H9 (cell line): ENCODE measurements around the gene RIPK4. TPM values are rescaled to one million over a fixed set of nuclear protein-coding genes. Genes with fewer than 3 reads are reported as not detected.

Experiments used
- DNase-seq: peaks from one replicate; pipeline ENCODE4 v3.0.0-alpha.2; 2017
- H2AFZ ChIP-seq: one replicate; pipeline ENCODE4 v1.6.1; 2013; ENCODE audit warnings: mild to moderate bottlenecking, low read length, control low read depth, moderate library complexity
- H2AK5ac ChIP-seq: 2 replicates; pipeline ENCODE4 v1.6.1; 2013; ENCODE audit warnings: low read length, control low read depth, mixed read lengths; ENCODE audit not compliant: insufficient read length
- H2BK120ac ChIP-seq: one replicate; pipeline ENCODE4 v1.6.1; 2013; ENCODE audit warnings: low read depth, mild to moderate bottlenecking, low read length, control low read depth, inconsistent platforms; ENCODE audit not compliant: poor library complexity, severe bottlenecking
- H2BK12ac ChIP-seq: 2 replicates; pipeline ENCODE4 v1.6.1; 2013; ENCODE audit warnings: low read length, control low read depth, mixed read lengths, low read depth; ENCODE audit not compliant: insufficient read length
- H2BK15ac ChIP-seq: 2 replicates; pipeline ENCODE4 v1.6.1; 2013; ENCODE audit warnings: low read depth, low read length, control low read depth
- H2BK20ac ChIP-seq: one replicate; pipeline ENCODE4 v1.6.1; 2013; ENCODE audit warnings: low read depth, mild to moderate bottlenecking, low read length, control low read depth, inconsistent platforms; ENCODE audit not compliant: poor library complexity, severe bottlenecking
- H2BK5ac ChIP-seq: 2 replicates; pipeline ENCODE4 v1.6.1; 2013; ENCODE audit warnings: low read length, control low read depth, mixed read lengths; ENCODE audit not compliant: insufficient read length
- H3K14ac ChIP-seq: 2 replicates; pipeline ENCODE4 v1.6.1; 2013; ENCODE audit warnings: low read length, control low read depth; ENCODE audit not compliant: insufficient read depth
- H3K18ac ChIP-seq: 2 replicates; pipeline ENCODE4 v1.6.1; 2013; ENCODE audit warnings: low read depth, mild to moderate bottlenecking, mixed read lengths, low read length, control low read depth; ENCODE audit not compliant: insufficient read length
- H3K23ac ChIP-seq: 2 replicates; pipeline ENCODE4 v1.6.1; 2013; ENCODE audit warnings: low read length, control low read depth, mixed read lengths, low read depth; ENCODE audit not compliant: insufficient read length
- H3K23me2 ChIP-seq: 2 replicates; pipeline ENCODE4 v1.6.1; 2013; ENCODE audit warnings: low read depth, mild to moderate bottlenecking, mixed read lengths, low read length, control low read depth; ENCODE audit not compliant: insufficient read length, poor library complexity, severe bottlenecking
- H3K27ac ChIP-seq: 2 replicates; pipeline ENCODE4 v1.5.1; 2013; ENCODE audit warnings: low read length, control low read depth, mixed read lengths, low read depth; ENCODE audit not compliant: insufficient read length
- H3K27me3 ChIP-seq: 2 replicates; pipeline ENCODE4 v1.6.1; 2013; ENCODE audit warnings: low read length, control low read depth, inconsistent platforms; ENCODE audit not compliant: insufficient read depth
- H3K4ac ChIP-seq: 2 replicates; pipeline ENCODE4 v1.6.1; 2013; ENCODE audit warnings: low read depth, mild to moderate bottlenecking, control low read depth, inconsistent platforms, low read length, moderate library complexity
- H3K4me1 ChIP-seq: 2 replicates; pipeline ENCODE4 v1.6.1; 2013; ENCODE audit warnings: low read length, control low read depth, inconsistent platforms; ENCODE audit not compliant: insufficient read depth
- H3K4me2 ChIP-seq: 2 replicates; pipeline ENCODE4 v1.6.1; 2013; ENCODE audit warnings: low read length, control low read depth, mixed read lengths; ENCODE audit not compliant: insufficient read length, insufficient read depth
- H3K56ac ChIP-seq: 2 replicates; pipeline ENCODE4 v1.6.1; 2013; ENCODE audit warnings: low read depth, mild to moderate bottlenecking, mixed read lengths, low read length, control low read depth; ENCODE audit not compliant: insufficient read length
- H3K79me1 ChIP-seq: 2 replicates; pipeline ENCODE4 v1.6.1; 2013; ENCODE audit warnings: low read depth, mild to moderate bottlenecking, moderate library complexity, low read length, control low read depth, inconsistent platforms; ENCODE audit not compliant: insufficient read depth, poor library complexity, severe bottlenecking
- H3K79me2 ChIP-seq: 2 replicates; pipeline ENCODE4 v1.6.1; 2013; ENCODE audit warnings: low read length, control low read depth, inconsistent platforms; ENCODE audit not compliant: insufficient read depth
- H3K9ac ChIP-seq: 2 replicates; pipeline ENCODE4 v1.6.1; 2013; ENCODE audit warnings: low read length, control low read depth, mixed read lengths; ENCODE audit not compliant: insufficient read length; ENCODE audit errors: extremely low read depth
- H3K9me3 ChIP-seq: one replicate; pipeline ENCODE4 v1.6.1; 2013; ENCODE audit warnings: low read depth, low read length, inconsistent platforms; ENCODE audit not compliant: control insufficient read depth
- H3T11ph ChIP-seq: one replicate; pipeline ENCODE4 v1.6.1; 2013; ENCODE audit warnings: mild to moderate bottlenecking, low read length, control low read depth, inconsistent platforms
- H4K20me1 ChIP-seq: one replicate; pipeline ENCODE4 v1.6.1; 2013; ENCODE audit not compliant: control insufficient read depth, insufficient read length, insufficient read depth
- H4K5ac ChIP-seq: 2 replicates; pipeline ENCODE4 v1.6.1; 2013; ENCODE audit warnings: low read depth, mild to moderate bottlenecking, mixed read lengths, low read length, control low read depth; ENCODE audit not compliant: insufficient read length
- H4K8ac ChIP-seq: replicated peaks from 2 replicates; pipeline ENCODE4 v1.6.1; 2013; ENCODE audit warnings: low read length, control low read depth, mixed read lengths, low read depth; ENCODE audit not compliant: insufficient read length
- H4K91ac ChIP-seq: 2 replicates; pipeline ENCODE4 v1.6.1; 2013; ENCODE audit warnings: low read depth, mild to moderate bottlenecking, moderate library complexity, mixed read lengths, low read length, control low read depth; ENCODE audit not compliant: insufficient read length
- H3K27ac Mint-ChIP-seq, 3 experiments: 2 replicates in 2 of 3; 3 replicates in 1 of 3; pipeline ENCODE4 v1.8.0; 2020 to 2021; ENCODE audit warnings: mixed read lengths in 3 of 3, mild to moderate bottlenecking in 1 of 3, moderate library complexity in 1 of 3
- H3K27me3 Mint-ChIP-seq: 2 replicates; pipeline ENCODE4 v1.8.0; 2021; ENCODE audit warnings: low read depth, mild to moderate bottlenecking, moderate library complexity, mixed read lengths
- H3K36me3 Mint-ChIP-seq, 3 experiments: 2 replicates in 2 of 3; 3 replicates in 1 of 3; pipeline ENCODE4 v1.8.0; 2020 to 2021; ENCODE audit warnings: low read depth in 3 of 3, mixed read lengths in 3 of 3; ENCODE audit not compliant: insufficient read depth in 1 of 3
- H3K4me1 Mint-ChIP-seq, 2 experiments: 2 replicates each; pipeline ENCODE4 v1.8.0; 2020; ENCODE audit warnings: mixed read lengths in 2 of 2
- H3K4me3 Mint-ChIP-seq, 2 experiments: 2 replicates in 1 of 2; 3 replicates in 1 of 2; pipeline ENCODE4 v1.8.0; 2020 to 2021; ENCODE audit warnings: mild to moderate bottlenecking in 2 of 2, mixed read lengths in 2 of 2, moderate library complexity in 1 of 2
- H3K9me3 Mint-ChIP-seq, 2 experiments: 2 replicates in 1 of 2; 3 replicates in 1 of 2; pipeline ENCODE4 v1.8.0; 2020; ENCODE audit warnings: mild to moderate bottlenecking in 2 of 2, mixed read lengths in 2 of 2, moderate library complexity in 1 of 2
- CTCF ChIP-seq: fragments of 200-600 bp; sonication (generic); conservative IDR thresholded peaks from 3 replicates; pipeline ENCODE4 v1.8.0; 2021; ENCODE audit warnings: antibody characterized with exemption, mild to moderate bottlenecking
- WGBS: extraction: QIAGEN DNeasy Blood & Tissue Kit; methylation state at CpG from one replicate; pipeline ENCODE4 v1.1.7; 2013; ENCODE audit warnings: missing lambda C conversion rate, low lambda C conversion rate, mixed read lengths; ENCODE audit not compliant: insufficient read length; ENCODE audit errors: extremely low coverage; 5-methylcytosine and 5-hydroxymethylcytosine counted together
- total RNA-seq: library from RNA; stranded (reverse); gene quantifications from 2 replicates; pipeline ENCODE4 v1.2.1, GENCODE V29; 2021

The RIPK4 gene
- total RNA-seq, 1 experiment from 2014 or later = 2.9 TPM

- no peak overlapping the region for H2BK5ac ChIP-seq
- H2BK120ac ChIP-seq = no peak overlapping the region
- TF ChIP-seq CTCF = no peak
- Mint-ChIP-seq H3K27me3 (no peaks in the 10 kb centered on the region), H3K9me3 (peaks cover 7% of the 10 kb centered on the region in 2 experiments; a peak in 4 of 5 replicates), H3K4me1 (no peaks in the 10 kb centered on the region), H3K4me3 (no peak overlapping the region), H3K36me3 (peaks cover 12 to 49% (median 25%) of the 10 kb centered on the region in 3 experiments), H3K27ac (no peak overlapping the region)
- DNase-seq = no peak
- no peaks in the 10 kb centered on the region for H3K79me2 ChIP-seq
- WGBS = no CpG with 5 or more reads among the region's 22 CpGs
- H4K91ac ChIP-seq = no peak overlapping the region
- no peak overlapping the region for H3K18ac ChIP-seq
- H3K23me2 ChIP-seq = no peaks in the 10 kb centered on the region
- H3K56ac ChIP-seq = no peak overlapping the region
- H3K23ac ChIP-seq = no peak overlapping the region
- no peak overlapping the region for H3T11ph ChIP-seq
- H3K79me1 ChIP-seq = no peaks in the 10 kb centered on the region
- H3K4me2 ChIP-seq = no peak overlapping the region
- no peaks in the 10 kb centered on the region for H4K20me1 ChIP-seq
- H3K4ac ChIP-seq = no peak overlapping the region
- H3K27me3 ChIP-seq = no peaks in the 10 kb centered on the region
- H3K27ac ChIP-seq = no peak overlapping the region
- H2AK5ac ChIP-seq = no peak overlapping the region
- H2AFZ ChIP-seq = no peak overlapping the region
- H3K14ac ChIP-seq = no peak overlapping the region
- no peak overlapping the region for H2BK12ac ChIP-seq
- H4K8ac ChIP-seq = no peak overlapping the region
- no peak overlapping the region for H4K5ac ChIP-seq
- no peak overlapping the region for H2BK15ac ChIP-seq
- H3K4me1 ChIP-seq = no peaks in the 10 kb centered on the region
- no peaks in the 10 kb centered on the region for H3K9me3 ChIP-seq
- H2BK20ac ChIP-seq = no peak overlapping the region
- no peak overlapping the region for H3K9ac ChIP-seq
Observed at GRCh38 chr21:41808846-41809245, 42.0 kb upstream of the RIPK4 start.
